GM12873 (cell line): ENCODE data around the gene FOXN1.

Experiments used
- TF ChIP-seq, protein P1 (sequence below): IDR thresholded peaks from 2 replicates; pipeline ENCODE4 v1.5.1; 2012; ENCODE audit warnings: low read depth, mild to moderate bottlenecking, moderate library complexity, low read length, control low read depth; ENCODE audit not compliant: insufficient read depth; ENCODE audit errors: missing control alignments

The FOXN1 gene

GRCh38 chr17:28572259-28573039, 66.3 kb downstream of the FOXN1 start:
- TF ChIP-seq, protein P1, sequence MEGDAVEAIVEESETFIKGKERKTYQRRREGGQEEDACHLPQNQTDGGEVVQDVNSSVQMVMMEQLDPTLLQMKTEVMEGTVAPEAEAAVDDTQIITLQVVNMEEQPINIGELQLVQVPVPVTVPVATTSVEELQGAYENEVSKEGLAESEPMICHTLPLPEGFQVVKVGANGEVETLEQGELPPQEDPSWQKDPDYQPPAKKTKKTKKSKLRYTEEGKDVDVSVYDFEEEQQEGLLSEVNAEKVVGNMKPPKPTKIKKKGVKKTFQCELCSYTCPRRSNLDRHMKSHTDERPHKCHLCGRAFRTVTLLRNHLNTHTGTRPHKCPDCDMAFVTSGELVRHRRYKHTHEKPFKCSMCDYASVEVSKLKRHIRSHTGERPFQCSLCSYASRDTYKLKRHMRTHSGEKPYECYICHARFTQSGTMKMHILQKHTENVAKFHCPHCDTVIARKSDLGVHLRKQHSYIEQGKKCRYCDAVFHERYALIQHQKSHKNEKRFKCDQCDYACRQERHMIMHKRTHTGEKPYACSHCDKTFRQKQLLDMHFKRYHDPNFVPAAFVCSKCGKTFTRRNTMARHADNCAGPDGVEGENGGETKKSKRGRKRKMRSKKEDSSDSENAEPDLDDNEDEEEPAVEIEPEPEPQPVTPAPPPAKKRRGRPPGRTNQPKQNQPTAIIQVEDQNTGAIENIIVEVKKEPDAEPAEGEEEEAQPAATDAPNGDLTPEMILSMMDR = no peak

DNA sequence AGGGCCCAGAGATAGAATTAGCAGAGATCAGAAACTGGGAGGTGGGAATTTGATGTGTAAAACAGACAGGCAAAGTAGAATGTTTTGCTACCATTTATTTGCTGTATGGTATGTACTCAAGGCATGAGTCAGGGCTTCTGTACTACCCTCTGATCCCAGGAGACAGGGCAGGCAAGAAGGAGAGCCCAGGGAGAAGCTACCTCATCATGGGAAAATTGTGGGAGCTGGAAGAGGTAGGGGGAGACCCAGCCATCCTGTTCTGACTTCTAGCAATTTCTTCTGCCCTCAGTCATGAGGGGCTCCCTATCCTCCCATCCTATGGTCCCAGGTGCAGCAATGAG, 66.9 kb downstream of the FOXN1 start:
- TF ChIP-seq, protein P1 = no peak

DNA sequence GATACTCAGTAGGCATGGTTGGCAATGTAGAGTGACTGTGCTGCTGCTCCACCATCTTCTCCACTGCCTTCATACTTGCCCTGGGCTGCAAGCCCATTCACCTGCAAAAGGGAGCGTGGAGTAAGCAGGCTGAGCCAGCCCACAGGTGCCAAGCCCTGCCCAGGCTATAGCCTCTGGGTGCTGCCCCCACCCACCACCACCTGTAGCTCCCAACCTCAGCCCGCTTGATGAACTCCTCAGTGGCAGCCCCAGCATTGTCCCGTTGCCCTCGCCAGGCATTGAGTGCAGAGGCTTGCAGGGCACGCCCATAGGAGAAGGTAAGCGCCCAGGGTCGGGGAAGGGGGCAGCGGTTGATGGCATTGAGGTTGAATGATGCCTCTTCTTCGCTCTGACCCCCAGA, 67.4 kb downstream of the FOXN1 start:
- TF ChIP-seq, protein P1 = no peak

DNA sequence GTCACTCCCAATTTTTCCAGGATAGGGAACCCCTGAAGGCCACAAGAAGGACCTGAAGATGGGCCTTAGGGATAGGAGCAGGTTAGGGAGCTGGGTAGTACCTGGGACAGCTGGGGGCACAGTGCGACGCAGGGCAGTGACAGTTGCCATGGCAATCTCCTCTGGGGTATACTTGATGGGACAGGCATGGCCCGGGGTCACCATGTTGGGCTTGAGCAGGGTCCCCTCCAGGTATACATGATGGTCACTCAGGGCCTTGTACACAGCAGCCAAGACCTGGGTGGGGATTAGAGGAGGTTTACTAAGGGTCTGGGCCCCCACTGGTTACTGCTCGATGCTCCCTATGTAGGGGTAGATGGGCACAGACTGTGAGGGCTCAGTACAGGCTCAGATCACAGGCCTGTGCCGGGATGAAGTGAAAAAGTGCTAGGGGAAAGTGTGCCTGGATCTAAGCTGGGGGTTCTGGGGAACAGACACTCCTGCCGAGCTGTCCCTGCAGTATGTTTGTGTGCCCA, 67.9 kb downstream of the FOXN1 start:
- TF ChIP-seq, protein P1 = no peak

DNA sequence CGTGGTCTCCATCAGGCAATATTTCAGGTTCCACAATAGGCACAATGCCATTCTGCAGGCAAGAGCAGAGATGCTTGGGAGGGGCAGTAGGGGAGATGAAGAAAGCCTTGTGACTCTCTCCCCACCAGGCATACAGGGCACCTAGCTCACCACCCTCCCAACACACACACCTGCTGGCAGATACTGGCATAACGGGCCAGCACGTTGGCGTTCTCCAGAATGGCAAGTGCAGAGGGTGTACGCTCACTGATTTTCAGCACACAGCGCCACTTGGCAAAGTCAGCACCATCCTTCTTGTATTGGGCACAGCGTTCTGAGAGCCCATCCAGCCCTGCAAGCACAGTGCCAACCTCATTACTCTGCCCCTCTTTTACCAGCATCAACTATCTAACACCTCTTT, 68.4 kb downstream of the FOXN1 start:
- TF ChIP-seq, protein P1 = peak; percentile 36

DNA sequence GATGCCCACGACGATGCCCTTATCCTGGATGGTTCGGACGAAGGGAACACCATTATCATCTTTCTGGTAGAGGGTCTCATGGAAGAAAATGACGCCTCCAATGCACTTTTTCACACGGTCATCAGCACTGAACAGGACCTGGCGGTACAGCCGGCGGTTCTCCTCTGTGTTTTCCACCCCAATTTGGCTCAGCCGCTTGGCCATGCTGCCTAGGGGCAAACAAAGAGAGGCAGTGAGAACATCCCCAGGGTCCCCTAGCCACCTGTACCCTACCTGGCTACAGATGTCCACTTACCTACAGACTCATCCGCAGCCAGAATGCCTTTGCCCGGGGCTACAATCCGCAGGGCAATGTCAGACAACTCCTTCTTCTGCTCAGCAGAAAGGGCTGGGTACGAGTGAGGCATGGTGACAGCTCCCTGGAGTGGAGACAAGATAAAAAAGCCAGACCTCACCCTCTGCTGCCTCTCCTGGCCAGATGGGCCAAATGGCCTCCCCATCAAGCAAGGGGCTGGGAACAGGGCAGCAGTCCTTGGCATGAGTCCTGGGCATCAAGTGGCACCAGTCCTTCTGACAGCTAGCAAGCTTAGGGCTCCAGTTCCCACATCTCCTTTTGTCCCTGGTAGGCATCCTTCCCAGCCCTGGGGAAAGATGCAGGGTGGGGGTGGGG, 69.1 kb downstream of the FOXN1 start:
- TF ChIP-seq, protein P1 = peak; percentile 39

DNA sequence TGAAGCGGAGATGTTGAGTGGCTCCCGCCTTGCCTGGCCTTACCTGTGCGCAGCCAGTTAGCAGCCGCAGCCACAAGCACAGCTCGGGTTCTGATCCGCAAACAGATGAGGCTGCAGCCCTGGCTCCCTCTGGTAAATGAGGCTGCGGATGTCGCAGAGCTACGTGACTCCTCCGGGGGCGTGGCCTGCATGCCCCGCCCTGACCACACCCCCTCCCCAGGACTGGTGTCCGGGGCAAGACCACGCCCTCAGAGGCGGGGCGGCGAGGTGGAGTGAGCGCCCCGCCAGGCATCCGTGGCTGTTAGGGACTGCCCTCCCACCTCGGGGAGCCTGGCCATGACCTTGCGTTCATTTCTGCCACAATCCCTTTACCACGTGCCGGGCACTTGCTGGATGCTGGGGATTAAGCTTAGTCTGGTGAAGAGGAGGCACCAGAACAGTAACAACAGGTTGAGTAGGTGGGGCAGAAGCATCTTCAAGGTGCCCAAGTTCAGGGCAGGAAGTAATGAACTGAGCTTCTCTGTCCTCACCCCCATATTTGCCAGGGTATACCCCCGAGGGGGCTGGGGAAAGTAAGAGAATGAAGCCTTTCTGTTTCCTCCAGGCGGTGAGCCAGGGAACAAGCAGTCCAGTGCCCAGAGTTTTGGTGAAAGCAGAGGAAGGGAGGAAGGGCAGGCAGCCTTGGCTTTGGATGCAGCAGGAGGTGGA, 70.8 kb downstream of the FOXN1 start, which contains the start of gene ALDOC:
Gene ALDOC, minus strand, starts transcription at position 138 of the 708 bp plus-strand sequence. CDS start 1,363 bp downstream, outside the sequence.
- TF ChIP-seq, protein P1 = no peak
